ENCODE data around the gene HIGD1B.

HIGD1B gene

DNA sequence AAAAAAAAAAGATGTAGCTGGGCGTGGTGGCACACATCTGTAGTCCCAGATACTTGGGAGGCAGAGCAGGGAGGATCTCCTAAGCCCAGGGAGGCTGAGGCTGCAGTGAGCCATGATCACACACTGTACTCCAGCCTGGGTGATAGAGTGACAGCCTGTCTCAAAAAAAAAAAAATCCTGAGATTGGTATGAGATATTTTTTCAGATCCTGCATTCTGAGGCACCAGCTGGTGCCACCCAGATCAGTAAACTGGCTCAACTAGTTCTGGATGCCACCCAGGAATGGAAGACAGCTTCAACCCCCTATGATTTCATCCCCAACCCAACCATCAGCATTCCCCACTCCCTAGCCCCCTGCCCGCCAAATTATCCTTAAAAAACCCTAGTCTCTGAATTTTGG, 10.5 kb upstream of the HIGD1B start:
- DNase-seq (ENCODE audit: low read depth): no peak

- no peak for DNase-seq (ENCODE audit: low read depth)
These were observed 7.4 kb upstream of the HIGD1B start for GRCh38 chr17:44840274-44840673.

DNA sequence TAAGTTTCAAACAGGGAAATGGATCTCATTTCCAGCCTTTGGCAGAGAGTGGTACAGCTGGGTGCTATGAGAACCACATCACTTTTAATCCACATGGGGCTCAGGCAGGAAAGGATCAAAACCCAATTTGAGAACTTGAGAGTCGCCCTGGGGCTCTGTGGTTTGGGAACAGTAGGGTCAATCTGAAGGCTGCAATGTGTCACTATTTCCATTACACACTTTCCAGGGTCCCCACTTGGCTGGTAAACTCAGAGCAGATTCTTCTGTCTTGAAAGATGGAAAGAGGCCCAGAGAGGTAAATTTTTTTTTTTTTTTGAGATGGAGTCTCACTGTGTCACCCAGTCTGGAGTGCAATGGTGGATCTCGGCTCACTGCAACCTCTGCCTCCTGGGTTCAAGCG, 6.7 kb upstream of the HIGD1B start:
- no peak for DNase-seq (ENCODE audit: low read depth)

DNA sequence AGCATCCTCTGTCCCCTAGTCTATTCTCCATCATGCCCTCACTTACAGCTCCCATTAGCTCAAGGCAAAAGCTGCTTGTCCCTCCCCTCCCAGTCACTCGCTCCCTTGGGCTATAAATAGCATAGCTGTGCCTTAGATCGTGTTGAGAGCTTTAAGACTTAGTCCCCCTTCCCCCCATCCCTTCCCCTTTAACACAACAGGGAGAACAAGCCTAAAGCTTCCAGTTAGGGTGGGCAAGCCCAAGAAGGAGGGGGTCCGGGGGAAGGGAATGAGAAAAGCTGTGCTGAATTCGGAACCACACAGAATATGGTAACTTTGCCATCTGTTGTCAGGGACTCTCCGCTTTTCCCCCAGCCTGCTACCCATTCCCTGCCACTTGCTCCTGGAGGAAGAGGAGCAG, 4.9 kb upstream of the HIGD1B start:
- no peak for DNase-seq (ENCODE audit: low read depth)

DNA sequence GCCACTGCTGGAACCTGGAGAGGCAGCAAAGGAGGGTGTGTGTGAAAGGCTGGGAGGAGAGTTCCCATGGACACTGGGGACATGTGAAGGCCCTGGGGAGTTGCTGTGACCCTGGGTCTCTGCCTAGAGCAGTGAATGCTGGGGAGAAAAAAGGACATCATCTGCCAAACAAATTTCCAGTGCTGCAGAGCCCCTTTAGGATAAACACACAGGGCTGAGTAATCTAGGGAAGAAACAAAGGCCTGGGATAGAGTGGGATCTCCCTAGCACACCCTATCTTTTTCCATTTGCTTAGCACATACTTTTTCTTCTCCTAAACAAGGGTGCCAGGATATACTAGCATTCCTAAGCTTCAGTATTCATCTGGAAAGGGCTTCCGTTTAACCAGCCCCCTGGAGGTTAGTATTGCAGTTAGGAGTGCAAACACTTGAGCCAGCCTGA, 3.3 kb upstream of the HIGD1B start:
- no peak for DNase-seq (ENCODE audit: low read depth)

- DNase-seq (ENCODE audit: low read depth): no peak
These were observed 1.5 kb upstream of the HIGD1B start for GRCh38 chr17:44846206-44846605.

- DNase-seq (ENCODE audit: low read depth): no peak
These were observed 643 bp downstream of the HIGD1B start for GRCh38 chr17:44848257-44848795.

DNA sequence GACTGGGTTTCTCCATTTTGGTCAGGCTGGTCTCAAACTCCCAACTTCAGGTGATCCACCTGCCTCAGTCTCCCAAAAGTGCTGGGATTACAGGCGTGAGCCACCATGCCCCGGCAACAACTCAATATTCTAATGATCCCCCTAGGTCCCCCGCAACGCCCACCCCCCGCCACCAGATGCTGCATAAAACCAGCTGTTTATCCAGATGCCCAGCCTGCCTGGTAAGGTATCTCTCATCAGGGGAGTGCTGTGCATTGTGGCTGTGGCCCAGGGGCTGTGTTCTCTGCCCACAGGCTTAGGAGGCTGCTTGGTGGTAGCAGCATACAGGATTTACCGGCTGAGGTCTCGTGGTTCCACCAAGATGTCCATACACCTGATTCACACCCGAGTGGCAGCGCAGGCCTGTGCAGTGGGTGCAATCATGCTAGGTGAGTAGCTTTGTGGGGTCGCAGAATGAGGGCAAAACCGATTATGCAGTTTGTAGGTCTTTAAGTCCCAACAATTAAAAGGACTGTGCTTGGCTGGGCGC, 1.3 kb downstream of the HIGD1B start:
- no peak for DNase-seq (ENCODE audit: low read depth)

DNA sequence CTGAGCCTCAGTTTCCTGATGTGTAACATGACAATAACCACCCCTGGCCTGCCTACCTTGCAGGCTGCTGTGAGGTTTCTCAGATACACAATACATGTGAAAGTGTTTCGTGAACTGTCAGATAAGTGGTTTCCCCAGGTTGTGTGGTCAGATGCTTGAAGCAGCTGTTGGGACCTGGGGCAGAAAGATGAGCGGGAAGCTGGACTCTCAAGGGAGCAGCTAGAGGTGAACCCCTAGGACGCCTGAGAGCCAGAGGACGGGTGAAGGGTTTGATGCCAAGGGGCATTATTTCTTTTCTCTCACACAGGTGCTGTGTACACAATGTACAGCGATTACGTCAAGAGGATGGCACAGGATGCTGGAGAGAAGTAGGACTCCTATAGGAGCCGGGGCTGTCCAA, 2.3 kb downstream of the HIGD1B start:
- no peak for DNase-seq (ENCODE audit: low read depth)

DNA sequence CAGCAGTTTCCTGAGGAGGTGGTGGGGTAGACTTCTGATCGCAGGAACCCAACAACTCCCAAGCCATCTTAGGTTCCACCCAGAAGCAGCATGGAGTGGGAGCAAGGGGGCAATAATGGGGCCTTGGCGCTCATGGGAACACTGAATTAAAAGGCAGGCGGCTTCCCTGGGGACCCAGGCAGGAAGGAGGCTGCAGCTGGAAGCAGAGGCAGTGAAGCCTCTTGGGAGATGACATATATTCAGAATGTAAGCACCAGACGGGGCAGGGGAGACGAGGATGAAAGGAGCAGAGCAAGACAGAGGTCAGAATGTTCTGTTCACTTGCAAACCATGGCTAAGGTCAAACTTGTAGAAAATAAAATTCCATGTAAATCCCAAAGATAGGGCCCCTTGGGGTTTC, 2.9 kb downstream of the HIGD1B start:
- no peak for DNase-seq (ENCODE audit: low read depth)

DNA sequence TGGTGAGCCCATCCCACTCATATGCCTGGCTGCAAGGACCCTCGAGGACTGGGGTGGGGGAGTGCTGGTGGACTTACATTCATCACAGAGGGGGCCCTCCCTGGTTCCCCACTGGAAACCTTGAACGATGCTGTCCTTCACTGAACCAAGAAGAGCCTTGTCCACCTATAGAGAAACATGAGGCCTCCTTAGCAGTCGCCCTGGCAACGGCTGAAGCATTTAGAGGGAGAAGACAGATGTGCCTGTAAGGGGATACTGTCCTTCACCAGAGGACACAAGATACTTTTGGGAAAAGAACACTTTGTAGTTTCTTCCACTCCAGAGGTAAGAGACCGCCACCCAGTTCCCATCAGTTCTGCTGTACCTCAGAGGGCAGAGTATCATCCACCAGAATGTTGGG, 6.5 kb downstream of the HIGD1B start:
- no peak for DNase-seq (ENCODE audit: low read depth)

- no peak for DNase-seq (ENCODE audit: low read depth)
These were observed 12.0 kb downstream of the HIGD1B start for GRCh38 chr17:44859701-44860100.

GRCh38 chr17:44862278-44862914, 14.7 kb downstream of the HIGD1B start:
- no peak for DNase-seq (ENCODE audit: low read depth)

DNA sequence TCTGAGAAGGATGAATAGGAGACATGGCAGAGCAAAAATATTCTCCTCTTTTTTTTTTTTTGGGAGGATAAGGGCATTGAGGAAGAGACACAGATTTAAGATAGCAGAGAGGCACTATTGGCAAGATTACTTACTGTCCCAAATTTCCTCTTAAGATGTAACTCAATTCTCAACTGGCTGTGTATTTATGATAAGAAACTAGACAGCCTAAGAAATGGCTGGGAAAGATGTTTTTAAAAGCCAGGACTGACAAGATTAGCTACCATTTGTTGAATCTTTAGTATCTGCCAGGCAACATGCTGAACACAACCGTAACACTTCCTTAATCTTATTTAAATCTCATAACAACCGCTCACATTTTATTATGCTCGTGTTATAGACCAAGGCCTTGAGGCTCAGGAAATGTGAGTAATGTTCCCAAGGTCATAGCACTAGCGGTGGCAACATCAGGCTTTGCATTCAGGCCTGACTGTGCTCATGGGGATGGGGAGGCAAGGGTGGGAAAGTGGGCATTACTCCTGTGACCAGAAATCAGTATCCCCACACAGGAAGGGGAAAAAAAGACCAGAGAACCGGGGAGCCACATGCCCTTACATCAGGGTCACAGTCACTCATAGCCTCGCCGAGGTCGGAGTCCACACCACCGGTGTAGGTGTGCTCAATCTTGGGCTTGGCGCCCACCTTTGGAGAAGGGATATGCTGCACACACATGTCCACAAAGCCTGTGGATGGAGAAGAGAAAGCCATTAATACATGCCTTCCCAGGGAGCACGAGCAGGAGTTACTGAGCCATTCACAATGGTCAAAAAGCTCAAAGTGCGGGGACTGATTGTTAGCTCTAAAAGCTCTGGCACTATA, 15.6 kb downstream of the HIGD1B start:
- DNase-seq (ENCODE audit: low read depth): no peak

GRCh38 chr17:44864831-44865230, 17.1 kb downstream of the HIGD1B start:
- no peak for DNase-seq (ENCODE audit: low read depth)

GRCh38 chr17:44865231-44865660, 17.6 kb downstream of the HIGD1B start:
- DNase-seq (ENCODE audit: low read depth): peak; percentile 43

DNA sequence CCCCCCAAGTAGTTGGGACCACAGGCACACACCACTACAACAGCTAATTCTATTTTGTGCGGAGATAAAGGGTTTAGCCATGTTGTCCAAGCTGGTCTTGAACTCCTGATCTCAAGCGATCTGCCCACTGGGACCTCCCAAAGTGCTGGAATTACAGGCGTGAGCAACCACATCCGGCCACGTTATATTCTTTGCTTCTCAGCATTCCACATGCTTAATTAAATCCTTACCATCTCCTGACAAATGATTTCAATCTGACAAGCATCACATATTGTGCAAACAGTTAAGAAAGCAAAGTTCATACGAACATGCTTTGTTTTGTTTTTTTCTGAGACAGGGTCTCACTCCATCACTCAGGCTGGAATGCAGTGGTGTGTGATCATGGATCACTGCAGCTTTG, 18.2 kb downstream of the HIGD1B start:
- DNase-seq (ENCODE audit: low read depth): no peak

DNA sequence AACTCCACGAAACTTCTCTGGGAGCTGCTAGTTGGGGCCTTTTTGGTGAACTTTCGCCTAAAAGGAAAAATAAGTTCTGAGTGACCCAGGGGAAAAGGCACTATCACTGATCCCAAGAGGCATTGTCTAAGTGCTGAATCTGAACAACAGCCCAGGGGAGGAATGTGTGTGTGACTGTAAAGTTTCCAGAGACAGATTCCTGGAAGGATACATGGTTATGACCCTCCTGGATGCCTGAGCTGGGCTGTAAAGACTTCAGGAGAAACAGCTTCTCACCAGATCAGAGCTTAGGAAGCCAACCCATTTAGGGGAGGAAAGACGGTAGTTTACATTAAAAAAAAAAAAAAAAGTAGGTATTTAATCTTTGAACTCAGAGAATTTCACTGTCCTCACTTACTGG, 20.2 kb downstream of the HIGD1B start:
- no peak for DNase-seq (ENCODE audit: low read depth)

DNA sequence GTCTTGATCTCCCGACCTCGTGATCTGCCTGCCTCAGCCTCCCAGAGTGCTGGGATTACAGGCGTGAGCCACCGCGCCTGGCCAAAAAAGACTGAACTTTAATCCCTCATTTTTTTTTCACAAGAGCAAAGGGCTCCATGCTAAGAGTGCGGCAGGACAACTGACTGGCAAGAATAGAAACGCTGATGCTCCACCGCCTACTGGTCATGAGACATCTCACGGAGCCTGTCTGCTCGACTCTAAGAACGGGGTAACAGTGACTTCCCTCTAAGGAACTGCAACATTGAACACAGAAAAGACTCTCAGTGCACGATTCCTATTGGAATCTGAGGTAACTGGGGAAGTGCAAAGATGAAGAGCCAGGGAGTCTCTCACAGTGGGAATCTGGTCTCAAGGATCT, 23.9 kb downstream of the HIGD1B start:
- no peak for DNase-seq (ENCODE audit: low read depth)

DNA sequence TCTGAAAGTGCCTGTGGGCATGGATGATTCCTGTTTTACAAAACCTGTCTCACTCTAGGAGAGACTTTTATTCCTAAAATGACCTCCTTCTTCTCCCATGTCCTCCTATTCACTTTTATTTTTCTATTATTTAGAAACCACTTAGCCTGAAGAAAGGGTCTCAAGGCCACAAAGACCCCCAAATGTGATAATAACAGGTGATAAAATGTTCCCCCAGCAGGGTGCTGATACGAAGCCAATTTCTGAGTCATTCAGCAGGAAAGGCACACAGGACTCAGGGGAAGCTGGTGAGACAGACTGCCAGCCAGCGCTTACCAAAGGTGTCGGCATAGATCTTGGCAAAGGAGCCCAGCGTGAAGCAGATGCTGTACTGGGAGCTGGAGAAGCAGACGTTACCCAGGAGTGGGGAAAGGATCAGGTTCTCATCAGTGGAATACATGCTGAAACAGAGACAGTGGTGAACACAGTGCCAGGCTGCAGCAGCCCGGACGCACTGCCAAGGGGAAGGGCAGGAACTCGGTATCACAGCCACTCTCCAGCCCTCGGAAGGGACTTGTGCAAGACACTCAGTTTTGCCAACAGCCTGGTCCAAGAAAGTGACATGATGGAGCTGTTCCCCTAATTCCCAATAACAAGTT, 24.6 kb downstream of the HIGD1B start:
- no peak for DNase-seq (ENCODE audit: low read depth)

DNA sequence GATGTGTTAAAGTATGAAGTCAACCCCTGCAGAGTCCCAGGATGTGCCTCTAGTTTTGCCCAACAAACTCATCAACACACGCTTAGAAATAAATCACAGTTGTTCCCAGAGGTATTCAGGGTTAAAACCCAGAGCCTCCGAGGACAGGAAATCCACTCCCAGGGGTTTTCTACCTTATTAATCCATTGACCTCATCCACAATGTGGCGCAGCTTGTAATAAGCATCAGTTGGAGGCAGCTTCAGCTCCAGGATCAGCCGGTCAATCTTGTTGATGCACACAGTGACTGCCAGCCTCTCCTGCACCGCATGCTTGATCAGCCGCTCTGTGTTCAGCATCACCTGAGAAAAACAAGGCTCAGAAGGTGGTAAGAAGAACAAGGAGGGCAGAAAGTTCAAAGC, 28.1 kb downstream of the HIGD1B start:
- no peak for DNase-seq (ENCODE audit: low read depth)

DNA sequence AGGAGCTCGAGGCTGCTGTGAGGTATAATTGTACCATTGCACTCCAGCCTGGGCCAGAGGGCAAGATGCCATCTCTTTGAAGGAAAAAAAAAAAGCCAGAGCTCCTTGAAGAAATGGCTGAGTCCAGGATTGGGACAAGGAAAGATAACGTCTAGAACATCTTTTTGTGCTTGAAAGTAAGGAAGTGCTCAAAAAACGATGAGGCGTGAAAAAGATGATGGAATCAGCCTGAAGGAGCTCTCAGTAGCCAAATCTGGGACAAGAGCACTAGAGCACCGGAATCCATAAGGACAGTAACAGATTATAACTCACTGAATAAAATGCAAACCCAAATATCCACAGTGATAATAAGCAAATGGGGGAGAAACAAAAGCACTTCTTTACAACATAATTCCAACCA, 29.4 kb downstream of the HIGD1B start:
- DNase-seq (ENCODE audit: low read depth): no peak

Data from stimulated activated CD8-positive, alpha-beta memory T cell treated with anti-CD3 and anti-CD28 coated beads, Interleukin-7, amount 100 ng/mL, for 24 hours (primary cell).